Pons (tissue), 1 donor: ENCODE results near the gene SOX3.

Experiments
- DNase-seq: peaks from one replicate; pipeline ENCODE4 v3.0.0-alpha.2; 2016; ENCODE audit warnings: low spot score

Gene SOX3

GRCh38 chrX:140495739-140496138, 9.1 kb downstream of the SOX3 start:
- no peak for DNase-seq

DNA sequence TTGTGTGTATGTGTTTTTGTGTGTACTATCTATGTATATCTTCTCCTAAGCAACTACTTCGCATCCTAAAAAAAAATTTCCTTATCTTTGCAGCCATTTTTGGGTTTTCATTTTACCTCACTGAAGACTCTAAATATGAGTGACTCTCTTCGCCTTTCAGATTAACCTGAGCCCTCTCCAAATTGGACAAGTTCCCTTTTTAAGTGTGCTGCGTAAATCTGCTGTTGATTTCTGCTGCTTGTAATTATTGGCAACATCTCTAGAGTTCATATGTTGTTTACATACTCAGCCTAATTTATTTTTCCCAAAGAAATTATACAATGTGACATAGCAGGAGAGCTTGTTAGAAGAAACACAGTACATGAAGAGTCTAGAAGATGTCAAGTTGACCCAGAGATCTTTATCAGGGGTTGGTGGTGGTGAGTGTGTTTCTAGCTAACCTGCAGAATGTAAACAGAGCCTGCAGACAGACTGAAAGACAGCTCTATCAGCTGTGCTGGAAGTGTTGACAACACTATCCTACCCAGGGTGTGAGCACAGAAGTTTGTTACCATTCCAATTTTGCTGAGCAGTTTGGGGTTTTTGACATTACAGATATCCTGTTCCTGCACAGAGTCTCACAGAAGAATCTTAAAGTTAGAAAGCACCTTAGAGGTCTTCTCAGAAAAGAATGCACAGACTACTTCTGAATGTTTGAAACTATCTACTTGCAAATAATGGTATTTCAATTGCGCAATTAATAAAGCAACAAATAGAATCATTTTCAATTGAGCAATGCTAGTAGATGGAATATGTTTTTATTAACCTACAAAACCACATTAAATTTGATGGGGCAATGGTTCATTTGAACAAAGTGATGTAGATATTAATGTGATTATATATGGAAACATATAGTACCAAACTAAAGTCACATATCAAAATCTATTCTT, 12.5 kb downstream of the SOX3 start:
- no peak for DNase-seq

DNA sequence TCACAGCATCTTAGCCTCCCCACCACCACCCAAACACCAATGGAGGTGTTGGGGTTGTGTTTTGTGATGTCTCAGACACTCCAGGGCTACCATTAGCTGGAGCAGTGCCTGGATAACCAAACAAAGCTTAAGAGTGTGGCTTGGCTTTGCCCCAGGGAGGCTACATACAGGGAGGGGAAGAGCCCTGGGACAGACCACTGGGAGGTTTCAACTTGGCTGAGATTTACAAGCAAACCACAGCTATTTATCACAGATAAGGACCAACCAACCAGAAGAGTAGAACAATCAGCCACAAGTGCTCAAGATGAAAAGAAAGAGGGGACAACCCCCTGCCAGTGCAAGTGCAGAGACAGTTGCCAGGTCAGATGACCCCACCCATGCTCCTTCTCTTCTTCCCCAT, 24.1 kb downstream of the SOX3 start:
- no peak for DNase-seq

GRCh38 chrX:140477987-140478386, 26.9 kb downstream of the SOX3 start:
- DNase-seq: no peak

DNA sequence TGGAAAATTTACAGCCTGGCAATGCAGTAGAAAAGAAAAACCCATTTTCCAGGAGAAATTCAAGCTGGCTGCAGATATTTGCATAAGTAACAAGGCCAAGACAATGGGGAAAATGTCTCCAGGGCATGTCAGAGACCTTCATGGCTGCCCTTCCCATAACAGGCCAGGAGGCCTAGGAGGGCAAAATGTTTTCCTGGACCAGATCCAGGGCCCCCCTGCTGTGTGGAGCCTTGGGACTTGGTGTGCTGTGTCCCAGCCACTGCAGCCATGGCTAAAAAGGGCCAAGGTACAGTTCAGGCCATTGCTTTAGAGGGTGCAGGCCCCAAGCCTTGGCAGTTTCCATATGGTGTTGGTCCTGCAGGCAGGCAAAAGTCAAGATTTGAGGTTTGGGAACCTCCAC, 29.8 kb downstream of the SOX3 start:
- no peak for DNase-seq

DNA sequence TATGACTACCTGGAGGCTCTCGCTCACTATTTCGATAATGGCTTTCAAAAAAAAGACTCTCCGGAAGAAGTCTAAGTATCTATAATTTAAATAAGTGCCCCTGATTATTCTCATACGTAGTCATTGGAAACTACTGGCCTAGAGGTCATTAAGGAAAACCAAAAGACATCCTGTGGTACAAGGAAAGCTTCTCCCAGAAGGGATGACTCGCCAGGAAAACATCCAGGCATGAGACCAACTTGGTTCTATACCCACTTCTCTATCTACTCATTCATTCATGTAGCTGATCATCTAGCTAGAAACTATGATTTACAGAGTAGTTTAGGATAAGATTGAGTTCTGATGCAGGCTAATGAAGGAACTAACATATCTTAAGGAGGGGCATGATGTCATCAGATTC, 37.7 kb downstream of the SOX3 start:
- DNase-seq: no peak
